ENCODE data around the gene SLC16A7.

Gene SLC16A7

GRCh38 chr12:59678759-59679411 lies 83.1 kb downstream of the SLC16A7 start:
- TF ChIP-seq ISL1 (CRISPR knock-in tag; IDR thresholded peaks at IDR 0.05) (no peak), ZFP3 (CRISPR knock-in tag; IDR thresholded peaks at IDR 0.05) (no peak), ZC3H10 (CRISPR knock-in tag; IDR thresholded peaks at IDR 0.05) (no peak), PPARA (CRISPR knock-in tag; IDR thresholded peaks at IDR 0.05; ENCODE audit: borderline replicate concordance) (no peak), OSR1 (CRISPR knock-in tag; IDR thresholded peaks at IDR 0.05) (no peak), GLIS3 (CRISPR knock-in tag; IDR thresholded peaks at IDR 0.05) (no peak), ARNTL (CRISPR knock-in tag; IDR thresholded peaks at IDR 0.05; ENCODE audit: borderline replicate concordance, low read depth) (no peak), ZNF70 (CRISPR knock-in tag; IDR thresholded peaks at IDR 0.05) (no peak), TCF4 (CRISPR knock-in tag; IDR thresholded peaks at IDR 0.05; ENCODE audit: borderline replicate concordance) (no peak), RARB (CRISPR knock-in tag; IDR thresholded peaks at IDR 0.05) (no peak), TOX (CRISPR knock-in tag; IDR thresholded peaks at IDR 0.05; ENCODE audit: borderline replicate concordance) (no peak), ESRRG (CRISPR knock-in tag; IDR thresholded peaks at IDR 0.05) (no peak), CSDC2 (CRISPR knock-in tag; IDR thresholded peaks at IDR 0.05) (no peak), BACH2 (CRISPR knock-in tag; IDR thresholded peaks at IDR 0.05; ENCODE audit: borderline replicate concordance) (no peak), CREB5 (CRISPR knock-in tag; IDR thresholded peaks at IDR 0.05; ENCODE audit: low read depth) (no peak), ZNF8 (CRISPR knock-in tag; IDR thresholded peaks at IDR 0.05) (no peak), SNAI2 (CRISPR knock-in tag; IDR thresholded peaks at IDR 0.05) (no peak)
- TF ChIP-seq, protein P1, sequence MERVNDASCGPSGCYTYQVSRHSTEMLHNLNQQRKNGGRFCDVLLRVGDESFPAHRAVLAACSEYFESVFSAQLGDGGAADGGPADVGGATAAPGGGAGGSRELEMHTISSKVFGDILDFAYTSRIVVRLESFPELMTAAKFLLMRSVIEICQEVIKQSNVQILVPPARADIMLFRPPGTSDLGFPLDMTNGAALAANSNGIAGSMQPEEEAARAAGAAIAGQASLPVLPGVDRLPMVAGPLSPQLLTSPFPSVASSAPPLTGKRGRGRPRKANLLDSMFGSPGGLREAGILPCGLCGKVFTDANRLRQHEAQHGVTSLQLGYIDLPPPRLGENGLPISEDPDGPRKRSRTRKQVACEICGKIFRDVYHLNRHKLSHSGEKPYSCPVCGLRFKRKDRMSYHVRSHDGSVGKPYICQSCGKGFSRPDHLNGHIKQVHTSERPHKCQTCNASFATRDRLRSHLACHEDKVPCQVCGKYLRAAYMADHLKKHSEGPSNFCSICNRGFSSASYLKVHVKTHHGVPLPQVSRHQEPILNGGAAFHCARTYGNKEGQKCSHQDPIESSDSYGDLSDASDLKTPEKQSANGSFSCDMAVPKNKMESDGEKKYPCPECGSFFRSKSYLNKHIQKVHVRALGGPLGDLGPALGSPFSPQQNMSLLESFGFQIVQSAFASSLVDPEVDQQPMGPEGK (CRISPR knock-in tag; IDR thresholded peaks at IDR 0.05; ENCODE audit: borderline replicate concordance), result no peak
- TF ChIP-seq, protein P2, sequence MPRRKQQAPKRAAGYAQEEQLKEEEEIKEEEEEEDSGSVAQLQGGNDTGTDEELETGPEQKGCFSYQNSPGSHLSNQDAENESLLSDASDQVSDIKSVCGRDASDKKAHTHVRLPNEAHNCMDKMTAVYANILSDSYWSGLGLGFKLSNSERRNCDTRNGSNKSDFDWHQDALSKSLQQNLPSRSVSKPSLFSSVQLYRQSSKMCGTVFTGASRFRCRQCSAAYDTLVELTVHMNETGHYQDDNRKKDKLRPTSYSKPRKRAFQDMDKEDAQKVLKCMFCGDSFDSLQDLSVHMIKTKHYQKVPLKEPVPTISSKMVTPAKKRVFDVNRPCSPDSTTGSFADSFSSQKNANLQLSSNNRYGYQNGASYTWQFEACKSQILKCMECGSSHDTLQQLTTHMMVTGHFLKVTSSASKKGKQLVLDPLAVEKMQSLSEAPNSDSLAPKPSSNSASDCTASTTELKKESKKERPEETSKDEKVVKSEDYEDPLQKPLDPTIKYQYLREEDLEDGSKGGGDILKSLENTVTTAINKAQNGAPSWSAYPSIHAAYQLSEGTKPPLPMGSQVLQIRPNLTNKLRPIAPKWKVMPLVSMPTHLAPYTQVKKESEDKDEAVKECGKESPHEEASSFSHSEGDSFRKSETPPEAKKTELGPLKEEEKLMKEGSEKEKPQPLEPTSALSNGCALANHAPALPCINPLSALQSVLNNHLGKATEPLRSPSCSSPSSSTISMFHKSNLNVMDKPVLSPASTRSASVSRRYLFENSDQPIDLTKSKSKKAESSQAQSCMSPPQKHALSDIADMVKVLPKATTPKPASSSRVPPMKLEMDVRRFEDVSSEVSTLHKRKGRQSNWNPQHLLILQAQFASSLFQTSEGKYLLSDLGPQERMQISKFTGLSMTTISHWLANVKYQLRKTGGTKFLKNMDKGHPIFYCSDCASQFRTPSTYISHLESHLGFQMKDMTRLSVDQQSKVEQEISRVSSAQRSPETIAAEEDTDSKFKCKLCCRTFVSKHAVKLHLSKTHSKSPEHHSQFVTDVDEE (CRISPR knock-in tag; IDR thresholded peaks at IDR 0.05), result no peak
- TF ChIP-seq, protein P3, sequence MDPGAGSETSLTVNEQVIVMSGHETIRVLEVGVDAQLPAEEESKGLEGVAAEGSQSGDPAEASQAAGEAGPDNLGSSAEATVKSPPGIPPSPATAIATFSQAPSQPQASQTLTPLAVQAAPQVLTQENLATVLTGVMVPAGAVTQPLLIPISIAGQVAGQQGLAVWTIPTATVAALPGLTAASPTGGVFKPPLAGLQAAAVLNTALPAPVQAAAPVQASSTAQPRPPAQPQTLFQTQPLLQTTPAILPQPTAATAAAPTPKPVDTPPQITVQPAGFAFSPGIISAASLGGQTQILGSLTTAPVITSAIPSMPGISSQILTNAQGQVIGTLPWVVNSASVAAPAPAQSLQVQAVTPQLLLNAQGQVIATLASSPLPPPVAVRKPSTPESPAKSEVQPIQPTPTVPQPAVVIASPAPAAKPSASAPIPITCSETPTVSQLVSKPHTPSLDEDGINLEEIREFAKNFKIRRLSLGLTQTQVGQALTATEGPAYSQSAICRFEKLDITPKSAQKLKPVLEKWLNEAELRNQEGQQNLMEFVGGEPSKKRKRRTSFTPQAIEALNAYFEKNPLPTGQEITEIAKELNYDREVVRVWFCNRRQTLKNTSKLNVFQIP (CRISPR knock-in tag; IDR thresholded peaks at IDR 0.05; ENCODE audit: borderline replicate concordance, low read depth), result no peak
- ATAC-seq, result no peak

- ATAC-seq, result no peak
- TF ChIP-seq CSDC2 (CRISPR knock-in tag; IDR thresholded peaks at IDR 0.05) (no peak), ZFP30 (CRISPR knock-in tag; IDR thresholded peaks at IDR 0.05) (no peak), ZNF8 (CRISPR knock-in tag; IDR thresholded peaks at IDR 0.05) (no peak), ARNTL (CRISPR knock-in tag; IDR thresholded peaks at IDR 0.05; ENCODE audit: borderline replicate concordance, low read depth) (no peak), SNAI2 (CRISPR knock-in tag; IDR thresholded peaks at IDR 0.05) (no peak), TCF4 (CRISPR knock-in tag; IDR thresholded peaks at IDR 0.05; ENCODE audit: borderline replicate concordance) (no peak), ZNF70 (CRISPR knock-in tag; IDR thresholded peaks at IDR 0.05) (no peak), CSRNP3 (CRISPR knock-in tag; IDR thresholded peaks at IDR 0.05) (no peak), CREB5 (CRISPR knock-in tag; IDR thresholded peaks at IDR 0.05; ENCODE audit: low read depth) (no peak), GLIS3 (CRISPR knock-in tag; IDR thresholded peaks at IDR 0.05) (no peak), RARB (CRISPR knock-in tag; IDR thresholded peaks at IDR 0.05) (no peak), PPARA (CRISPR knock-in tag; IDR thresholded peaks at IDR 0.05; ENCODE audit: borderline replicate concordance) (no peak)
- TF ChIP-seq, protein P1 (CRISPR knock-in tag; IDR thresholded peaks at IDR 0.05; ENCODE audit: borderline replicate concordance), result no peak
- TF ChIP-seq, protein P2 (CRISPR knock-in tag; IDR thresholded peaks at IDR 0.05), result no peak
Observed at GRCh38 chr12:59689776-59690175, 93.9 kb downstream of the SLC16A7 start.
